ENCODE measurements around the gene KNDC1.
"Not testable (repeated sequence)": the region's sequence is repeated elsewhere in the genome, so short reads cannot be mapped to it uniquely, and the experiment has no call there.

Gene KNDC1

DNA sequence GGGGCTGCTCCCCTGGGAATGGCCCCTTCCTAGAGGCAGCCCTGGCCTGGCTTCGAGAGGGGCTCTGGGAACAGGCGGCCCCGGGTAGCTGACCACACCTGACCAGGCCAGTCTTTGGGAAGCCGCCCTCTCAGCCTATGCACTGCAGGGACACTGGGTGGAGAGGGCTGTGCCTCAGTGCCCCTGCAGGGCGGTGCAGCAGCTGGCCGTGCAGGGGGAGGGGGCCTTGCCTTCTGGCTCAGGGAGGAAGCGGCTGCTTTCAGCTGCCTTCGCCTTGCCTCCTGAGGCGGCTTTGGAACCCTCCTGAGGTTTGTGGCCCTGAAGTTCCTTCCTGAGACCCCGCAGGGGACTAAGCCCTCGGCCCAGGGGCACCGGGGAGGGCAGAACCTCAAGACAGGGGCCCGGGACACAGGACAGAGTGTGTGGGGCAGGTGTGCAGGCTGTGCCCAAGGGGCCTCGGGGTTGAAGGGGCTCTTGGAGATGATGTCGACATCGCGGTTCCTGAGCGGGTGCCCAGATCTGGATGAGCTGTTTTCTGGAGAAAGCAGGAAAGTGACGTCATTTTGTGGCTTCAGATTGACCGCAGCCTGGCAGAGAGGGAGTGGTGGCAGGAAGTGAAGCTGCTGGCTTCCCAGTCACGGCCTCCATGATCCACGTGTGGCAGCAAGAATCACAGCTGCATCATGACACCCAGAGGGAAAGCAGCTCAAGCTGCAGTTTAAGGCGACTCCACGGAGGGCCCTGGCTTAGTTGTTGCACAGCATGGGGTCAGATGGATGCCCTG, 99.0 kb downstream of the KNDC1 start:
- in situ Hi-C loops (cut with MboI; ENCODE audit: low pct_unique_long_range_greater_than_20kb, low sequenced_read_pairs): no loop called here
- DNase-seq: peak; percentile 99

DNA sequence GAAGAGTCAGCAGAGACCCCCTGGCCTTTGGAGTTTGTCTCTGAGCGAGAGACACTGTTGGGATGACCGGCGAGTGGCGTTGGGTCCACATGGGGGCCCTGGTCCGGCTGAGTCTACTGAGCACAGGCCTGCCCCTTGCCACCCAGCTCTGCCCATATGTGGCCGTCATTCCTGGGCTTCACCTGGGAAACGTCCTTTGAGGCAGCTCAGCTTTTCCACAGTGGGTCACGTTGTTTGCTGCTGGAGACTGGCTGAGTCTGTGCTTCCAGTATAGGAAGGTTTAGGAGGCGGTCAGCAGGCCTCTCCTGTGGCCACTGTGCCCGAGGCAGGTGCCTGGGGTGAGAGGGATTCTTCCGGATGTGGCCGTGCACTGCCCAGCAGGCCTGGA, 99.6 kb downstream of the KNDC1 start:
- in situ Hi-C loops (cut with MboI; ENCODE audit: low pct_unique_long_range_greater_than_20kb, low sequenced_read_pairs): no loop called here
- DNase-seq: no peak

GRCh38 chr10:133260895-133261725, 101.1 kb downstream of the KNDC1 start:
- in situ Hi-C loops (cut with MboI; ENCODE audit: low pct_unique_long_range_greater_than_20kb, low sequenced_read_pairs): no loop called here
- peak; percentile 20 for DNase-seq

DNA sequence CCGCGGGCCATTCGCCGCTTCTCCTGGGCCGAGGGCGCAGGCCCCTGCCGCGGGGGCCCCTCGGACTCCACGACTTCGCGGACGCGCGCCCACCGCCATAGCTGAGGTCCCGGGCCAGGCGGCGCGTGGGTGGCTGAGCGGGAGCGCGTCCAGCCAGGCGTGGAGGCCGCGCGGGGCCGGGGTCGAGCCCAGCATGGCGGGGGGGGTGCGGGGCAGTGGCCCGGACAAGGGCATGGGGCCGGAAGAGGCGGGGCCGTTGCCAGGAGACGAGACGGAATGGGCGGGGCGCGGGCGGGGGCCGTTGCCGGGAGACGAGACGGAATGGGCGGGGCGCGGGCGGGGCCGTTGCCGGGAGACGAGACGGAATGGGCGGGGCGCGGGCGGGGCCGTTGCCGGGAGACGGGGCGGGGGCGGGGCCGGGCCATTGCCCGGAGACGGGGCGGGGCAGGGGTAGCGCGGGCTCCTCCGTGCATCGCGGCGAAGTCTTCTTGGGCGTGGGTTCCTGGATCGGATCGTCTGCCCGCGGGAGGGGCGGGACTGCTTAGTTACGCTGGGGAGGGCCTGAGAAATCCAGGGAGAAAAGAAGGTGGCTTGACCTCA, 101.8 kb downstream of the KNDC1 start:
- in situ Hi-C loops (cut with MboI; ENCODE audit: low pct_unique_long_range_greater_than_20kb, low sequenced_read_pairs): no loop called here
- DNase-seq: peak; percentile 24

DNA sequence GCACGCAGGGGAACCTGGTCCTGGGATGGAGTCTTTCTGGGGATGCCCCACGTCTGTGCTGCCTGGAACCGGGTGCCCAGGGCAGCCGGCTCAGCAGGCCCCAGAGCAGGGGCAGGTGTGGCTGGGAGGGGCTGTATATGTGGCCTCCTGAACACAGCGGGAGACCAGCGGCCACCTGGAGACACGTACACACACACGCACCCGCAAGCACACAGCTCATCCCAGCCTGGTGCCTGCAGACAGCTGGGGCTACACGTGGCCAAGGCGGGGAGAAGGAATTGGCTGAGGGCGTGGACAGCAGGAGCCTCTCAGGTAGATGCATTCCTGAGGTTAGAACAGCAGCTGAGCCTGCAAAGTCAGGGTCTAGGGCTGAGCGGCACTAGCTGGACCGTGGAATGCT, 102.7 kb downstream of the KNDC1 start:
- no peak for DNase-seq
- in situ Hi-C loops (cut with MboI; ENCODE audit: low pct_unique_long_range_greater_than_20kb, low sequenced_read_pairs): no loop called here

DNA sequence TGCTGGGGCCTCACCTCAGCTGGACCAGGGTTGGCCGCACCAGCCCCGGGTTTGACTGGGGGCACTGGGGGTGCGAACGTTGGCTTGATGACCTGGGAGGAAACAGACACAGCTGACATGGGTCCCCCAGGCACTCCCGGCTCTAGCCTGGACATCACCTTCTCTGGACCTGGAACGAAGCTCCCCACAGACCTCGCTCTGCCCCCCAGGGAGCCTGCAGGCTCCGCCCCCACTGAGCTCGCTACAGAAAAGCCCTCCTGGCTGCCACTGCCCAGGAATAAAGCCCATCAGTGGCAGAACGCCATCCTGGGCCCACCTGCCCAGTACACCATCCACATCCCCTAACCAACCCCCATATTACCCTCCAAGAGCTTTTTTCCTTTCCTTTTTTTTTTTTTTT, 103.7 kb downstream of the KNDC1 start:
- in situ Hi-C loops (cut with MboI; ENCODE audit: low pct_unique_long_range_greater_than_20kb, low sequenced_read_pairs): no loop called here
- no peak for DNase-seq

DNA sequence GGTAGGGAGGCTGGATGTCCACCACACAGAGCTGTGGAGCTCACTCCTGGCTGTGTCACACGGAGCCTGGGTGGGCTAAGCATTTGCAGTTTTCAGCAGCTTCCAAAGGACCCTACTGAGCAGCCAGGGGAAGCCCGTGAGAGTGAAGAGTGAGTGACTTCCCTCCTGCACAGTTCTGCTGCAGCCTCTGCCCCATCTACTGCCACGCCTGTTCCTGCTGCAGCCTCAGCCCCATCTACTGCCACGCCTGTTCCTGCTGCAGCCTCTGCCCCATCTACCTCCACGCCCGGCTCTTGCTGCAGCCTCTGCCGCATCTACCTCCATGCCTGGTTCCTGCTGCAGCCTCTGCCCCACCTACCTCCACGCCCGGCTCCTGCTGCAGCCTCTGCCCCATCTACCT, 104.4 kb downstream of the KNDC1 start:
- DNase-seq: no peak
- in situ Hi-C loops (cut with MboI; ENCODE audit: low pct_unique_long_range_greater_than_20kb, low sequenced_read_pairs): no loop called here

- DNase-seq; in situ Hi-C loops (cut with MboI; ENCODE audit: low pct_unique_long_range_greater_than_20kb, low sequenced_read_pairs): not testable (repeated sequence)
Measured at GRCh38 chr10:133265052-133265451, 105.0 kb downstream of the KNDC1 start.

GRCh38 chr10:133266056-133266795, 106.2 kb downstream of the KNDC1 start:
- in situ Hi-C loops (cut with MboI; ENCODE audit: low pct_unique_long_range_greater_than_20kb, low sequenced_read_pairs): no loop called here

DNA sequence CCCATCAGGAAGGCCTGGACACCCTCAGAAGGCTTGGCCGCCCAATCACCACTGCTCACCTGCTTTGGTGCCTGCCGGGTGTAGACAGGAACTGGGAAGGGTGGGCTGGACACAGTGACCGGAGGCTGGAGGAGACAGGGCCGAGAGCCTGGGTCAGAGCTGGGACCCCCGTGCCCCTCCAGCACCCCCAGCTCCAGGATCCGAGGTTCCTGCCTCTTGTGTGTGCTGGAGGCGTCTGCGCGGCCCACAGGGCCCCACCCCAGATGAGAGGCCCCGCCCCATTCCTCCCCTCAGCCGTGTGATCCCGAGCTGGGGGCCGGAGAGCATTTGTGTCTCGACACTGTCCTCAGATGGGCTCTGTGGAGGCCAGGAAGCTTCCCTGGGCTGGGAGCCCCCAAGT, 107.3 kb downstream of the KNDC1 start:
- in situ Hi-C loops (cut with MboI; ENCODE audit: low pct_unique_long_range_greater_than_20kb, low sequenced_read_pairs): no loop called here
- no peak for DNase-seq

More at GRCh38 chr10:133266056-133266795, 106.2 kb downstream of the KNDC1 start:
- no peak for DNase-seq

GRCh38 chr10:133267829-133268228, 107.8 kb downstream of the KNDC1 start:
- in situ Hi-C loops (cut with MboI; ENCODE audit: low pct_unique_long_range_greater_than_20kb, low sequenced_read_pairs): no loop called here
- no peak for DNase-seq

DNA sequence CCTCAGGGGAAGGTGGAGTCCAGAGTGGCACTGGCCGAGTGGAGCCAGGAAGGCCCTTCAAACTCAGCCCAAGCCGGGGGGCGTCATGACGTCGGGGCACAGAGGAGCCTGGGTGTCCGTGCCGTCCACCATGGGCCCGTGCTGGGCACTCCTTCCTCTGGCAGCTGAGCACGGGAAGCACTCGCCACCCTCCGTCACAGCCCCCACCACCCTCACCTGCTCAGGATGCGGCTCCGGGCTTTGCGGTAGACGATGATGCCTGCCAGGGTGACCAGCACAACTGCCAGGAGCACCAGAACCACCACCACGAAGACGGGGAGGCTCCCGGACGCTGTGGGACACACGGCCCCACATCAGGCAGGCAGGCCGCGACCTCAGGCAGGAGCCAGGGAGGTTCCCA, 108.5 kb downstream of the KNDC1 start:
- in situ Hi-C loops (cut with MboI; ENCODE audit: low pct_unique_long_range_greater_than_20kb, low sequenced_read_pairs): no loop called here
- no peak for DNase-seq

GRCh38 chr10:133269367-133269766, 109.3 kb downstream of the KNDC1 start:
- in situ Hi-C loops (cut with MboI; ENCODE audit: low pct_unique_long_range_greater_than_20kb, low sequenced_read_pairs): no loop called here
- DNase-seq: no peak

DNA sequence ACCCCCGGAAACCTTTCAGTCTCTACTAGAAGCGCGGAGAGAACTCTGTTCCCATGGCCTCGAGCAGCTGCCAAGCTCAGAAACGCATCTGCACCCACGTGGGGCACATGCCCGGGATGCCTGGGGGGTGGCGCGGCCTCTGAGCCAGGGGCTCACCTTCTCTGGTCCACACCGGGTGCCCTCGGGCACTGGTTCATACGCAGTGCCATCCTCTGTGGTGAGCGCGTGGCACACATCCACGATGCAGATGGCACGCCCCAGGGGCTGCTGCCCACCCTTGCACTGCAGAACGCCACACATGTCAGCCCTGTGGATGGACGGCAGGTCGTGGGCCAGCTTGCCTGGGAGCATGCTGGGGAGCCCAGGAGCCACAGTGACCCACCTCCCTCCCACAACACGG, 110.2 kb downstream of the KNDC1 start:
- in situ Hi-C loops (cut with MboI; ENCODE audit: low pct_unique_long_range_greater_than_20kb, low sequenced_read_pairs): no loop called here
- DNase-seq: no peak

GRCh38 chr10:133270773-133271297, 110.8 kb downstream of the KNDC1 start:
- in situ Hi-C loops (cut with MboI; ENCODE audit: low pct_unique_long_range_greater_than_20kb, low sequenced_read_pairs): no loop called here

DNA sequence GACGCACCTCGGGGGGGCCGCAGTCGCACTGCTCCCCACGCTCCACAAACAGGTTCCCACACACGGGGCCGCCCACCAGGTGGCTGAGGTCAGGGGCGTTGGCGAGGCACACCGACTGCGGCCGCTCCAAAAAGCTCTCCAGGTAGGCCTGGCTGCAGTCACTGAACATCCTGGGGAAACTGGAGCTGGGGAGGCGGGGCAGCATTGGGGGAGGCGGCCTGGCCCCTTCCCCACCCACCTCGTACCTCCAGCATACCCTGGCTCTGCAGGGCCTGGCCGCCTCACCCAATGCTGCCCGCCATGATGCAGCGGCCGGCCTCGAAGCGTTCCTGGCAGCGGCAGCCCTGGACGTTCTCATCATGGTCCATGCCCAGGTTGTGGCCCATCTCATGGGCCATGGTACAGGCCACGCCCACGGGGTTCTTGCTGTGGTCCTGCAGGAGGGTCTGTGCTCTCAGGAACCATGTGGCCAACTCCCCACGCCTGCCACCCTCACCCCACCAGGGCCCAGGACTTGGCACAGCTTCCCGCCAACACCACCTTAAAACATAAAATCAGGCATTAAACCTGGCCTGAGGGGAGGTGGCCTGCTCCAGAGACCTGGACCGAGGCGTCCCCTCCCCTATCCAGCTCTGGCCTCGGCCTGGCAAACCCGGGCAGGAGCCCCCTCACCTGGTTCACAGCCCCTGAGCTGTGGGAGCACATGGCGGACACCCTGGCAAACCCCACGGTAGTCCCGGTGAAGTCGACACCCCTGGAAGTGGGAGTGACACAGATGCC, 111.7 kb downstream of the KNDC1 start:
- in situ Hi-C loops (cut with MboI; ENCODE audit: low pct_unique_long_range_greater_than_20kb, low sequenced_read_pairs): no loop called here

More at GRCh38 chr10:133270773-133271297, 110.8 kb downstream of the KNDC1 start:
- no peak for DNase-seq

GRCh38 chr10:133272301-133272963, 112.4 kb downstream of the KNDC1 start:
- in situ Hi-C loops (cut with MboI; ENCODE audit: low pct_unique_long_range_greater_than_20kb, low sequenced_read_pairs): no loop called here
- DNase-seq: no peak

More for the DNA sequence above, 111.7 kb downstream of the KNDC1 start:
- DNase-seq: no peak

DNA sequence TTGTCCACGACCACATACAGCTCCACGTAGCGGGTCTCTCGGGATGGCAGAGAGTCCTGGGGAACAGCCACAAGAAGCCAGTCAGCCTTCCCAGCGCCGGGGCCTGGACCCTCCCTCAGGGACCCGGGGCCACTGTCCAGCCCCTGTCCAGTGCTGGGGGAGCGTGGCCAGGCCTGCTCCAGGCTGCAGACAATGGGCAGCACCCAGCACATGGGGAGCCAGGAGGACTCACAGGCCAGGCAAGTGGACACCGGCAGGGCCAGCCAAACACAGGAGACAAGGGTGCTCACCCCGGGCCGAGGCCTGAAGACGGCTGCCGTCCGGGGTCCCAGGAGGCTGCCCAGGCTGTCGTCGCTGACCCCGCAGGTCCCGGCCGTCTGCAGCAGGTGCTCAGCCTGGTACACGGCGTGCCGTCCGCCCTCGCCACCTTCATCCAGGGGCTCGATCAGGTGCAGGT, 113.0 kb downstream of the KNDC1 start:
- DNase-seq: no peak
- in situ Hi-C loops (cut with MboI; ENCODE audit: low pct_unique_long_range_greater_than_20kb, low sequenced_read_pairs): no loop called here

All from KBM-7 (cell line).